Measurements from ENCODE around the gene LYST. TPM values are rescaled to one million over a fixed set of nuclear protein-coding genes. Genes with fewer than 3 reads are reported as not detected.

The LYST gene
- total and polyA plus RNA-seq, 2 donors, result 25.7 to 67.4 TPM

GRCh38 chr1:235721982-235722381 is 144.7 kb downstream of the LYST start:
- Histone ChIP-seq H3K4me1 (ENCODE audit: control insufficient read depth in 2 of 2, insufficient read depth in 2 of 2, low read length in 2 of 2) (no peaks in the 10 kb centered on the region), H3K4me3 (ENCODE audit: low read length in 2 of 2) (no peak overlapping the region), H3K27me3 (ENCODE audit: control insufficient read depth in 2 of 2, insufficient read depth in 1 of 2, low read length in 1 of 2) (no peaks in the 10 kb centered on the region), H3K9me3 (ENCODE audit: control insufficient read depth in 2 of 2, insufficient read depth in 1 of 2, low read length in 1 of 2) (no peaks in the 10 kb centered on the region), H3K27ac (ENCODE audit: low read depth in 1 of 2, low read length in 1 of 2) (no peak overlapping the region), H3K36me3 (ENCODE audit: control insufficient read depth in 2 of 2, insufficient read depth in 2 of 2, low read length in 1 of 2) (peaks cover 34 to 86% of the 10 kb centered on the region in 2 donors)
- no peak for DNase-seq (ENCODE audit: low read depth in 6 of 9, low spot score in 9 of 9)
- WGBS, result 97% methylated on average over 4 of the region's 4 CpGs

GRCh38 chr1:235720544-235720943 is 146.2 kb downstream of the LYST start:
- Histone ChIP-seq H3K36me3 (ENCODE audit: control insufficient read depth in 2 of 2, insufficient read depth in 2 of 2, low read length in 1 of 2) (peaks cover 38 to 88% of the 10 kb centered on the region in 2 donors), H3K27ac (ENCODE audit: low read depth in 1 of 2, low read length in 1 of 2) (no peak overlapping the region), H3K4me1 (ENCODE audit: control insufficient read depth in 2 of 2, insufficient read depth in 2 of 2, low read length in 2 of 2) (no peaks in the 10 kb centered on the region), H3K4me3 (ENCODE audit: low read length in 2 of 2) (no peak overlapping the region), H3K27me3 (ENCODE audit: control insufficient read depth in 2 of 2, insufficient read depth in 1 of 2, low read length in 1 of 2) (no peaks in the 10 kb centered on the region), H3K9me3 (ENCODE audit: control insufficient read depth in 2 of 2, insufficient read depth in 1 of 2, low read length in 1 of 2) (no peaks in the 10 kb centered on the region)
- WGBS, result 98% methylated on average over 4 of the region's 4 CpGs
- no peak for DNase-seq (ENCODE audit: low read depth in 6 of 9, low spot score in 9 of 9)

GRCh38 chr1:235714205-235714897 is 152.4 kb downstream of the LYST start:
- no peak for DNase-seq (ENCODE audit: low read depth in 6 of 9, low spot score in 9 of 9)
- Histone ChIP-seq H3K27ac (ENCODE audit: low read depth in 1 of 2, low read length in 1 of 2) (no peak overlapping the region), H3K36me3 (ENCODE audit: control insufficient read depth in 2 of 2, insufficient read depth in 2 of 2, low read length in 1 of 2) (peaks cover 37 to 76% of the 10 kb centered on the region in 2 donors), H3K4me1 (ENCODE audit: control insufficient read depth in 2 of 2, insufficient read depth in 2 of 2, low read length in 2 of 2) (no peaks in the 10 kb centered on the region), H3K4me3 (ENCODE audit: low read length in 2 of 2) (no peak overlapping the region), H3K9me3 (ENCODE audit: control insufficient read depth in 2 of 2, insufficient read depth in 1 of 2, low read length in 1 of 2) (no peaks in the 10 kb centered on the region), H3K27me3 (ENCODE audit: control insufficient read depth in 2 of 2, insufficient read depth in 1 of 2, low read length in 1 of 2) (no peaks in the 10 kb centered on the region)
- over 99% methylated on average over 4 of the region's 4 CpGs for WGBS

- Histone ChIP-seq H3K27me3 (ENCODE audit: control insufficient read depth in 2 of 2, insufficient read depth in 1 of 2, low read length in 1 of 2) (no peaks in the 10 kb centered on the region), H3K4me3 (ENCODE audit: low read length in 2 of 2) (no peak overlapping the region), H3K4me1 (ENCODE audit: control insufficient read depth in 2 of 2, insufficient read depth in 2 of 2, low read length in 2 of 2) (no peaks in the 10 kb centered on the region), H3K36me3 (ENCODE audit: control insufficient read depth in 2 of 2, insufficient read depth in 2 of 2, low read length in 1 of 2) (peaks cover 36 to 74% of the 10 kb centered on the region in 2 donors), H3K27ac (ENCODE audit: low read depth in 1 of 2, low read length in 1 of 2) (no peak overlapping the region), H3K9me3 (ENCODE audit: control insufficient read depth in 2 of 2, insufficient read depth in 1 of 2, low read length in 1 of 2) (no peaks in the 10 kb centered on the region)
- WGBS, result 94% methylated on average over 1 of the region's 1 CpG
- DNase-seq (ENCODE audit: low read depth in 6 of 9, low spot score in 9 of 9), result no peak
Measured at GRCh38 chr1:235712812-235713211, 153.9 kb downstream of the LYST start.

- Histone ChIP-seq H3K27me3 (ENCODE audit: control insufficient read depth in 2 of 2, insufficient read depth in 1 of 2, low read length in 1 of 2) (no peaks in the 10 kb centered on the region), H3K27ac (ENCODE audit: low read depth in 1 of 2, low read length in 1 of 2) (no peak overlapping the region), H3K4me1 (ENCODE audit: control insufficient read depth in 2 of 2, insufficient read depth in 2 of 2, low read length in 2 of 2) (no peaks in the 10 kb centered on the region), H3K4me3 (ENCODE audit: low read length in 2 of 2) (no peak overlapping the region), H3K36me3 (ENCODE audit: control insufficient read depth in 2 of 2, insufficient read depth in 2 of 2, low read length in 1 of 2) (peaks cover 30 to 72% of the 10 kb centered on the region in 2 donors), H3K9me3 (ENCODE audit: control insufficient read depth in 2 of 2, insufficient read depth in 1 of 2, low read length in 1 of 2) (no peaks in the 10 kb centered on the region)
- no peak for DNase-seq (ENCODE audit: low read depth in 6 of 9, low spot score in 9 of 9)
- 93% methylated on average over 3 of the region's 3 CpGs for WGBS
Measured at GRCh38 chr1:235710687-235711086, 156.0 kb downstream of the LYST start.

GRCh38 chr1:235709018-235709417 is 157.7 kb downstream of the LYST start:
- 98% methylated on average over 11 of the region's 11 CpGs for WGBS
- H3K9me3 ChIP-seq (ENCODE audit: control insufficient read depth in 2 of 2, insufficient read depth in 1 of 2, low read length in 1 of 2), result no peaks in the 10 kb centered on the region
- H3K27me3 ChIP-seq (ENCODE audit: control insufficient read depth in 2 of 2, insufficient read depth in 1 of 2, low read length in 1 of 2), result no peaks in the 10 kb centered on the region
- H3K4me1 ChIP-seq (ENCODE audit: control insufficient read depth in 2 of 2, insufficient read depth in 2 of 2, low read length in 2 of 2), result no peaks in the 10 kb centered on the region
- H3K36me3 ChIP-seq (ENCODE audit: control insufficient read depth in 2 of 2, insufficient read depth in 2 of 2, low read length in 1 of 2), result peaks cover 20 to 72% of the 10 kb centered on the region in 2 donors
- DNase-seq (ENCODE audit: low read depth in 6 of 9, low spot score in 9 of 9), result no peak
- no peak overlapping the region for H3K27ac ChIP-seq (ENCODE audit: low read depth in 1 of 2, low read length in 1 of 2)
- H3K4me3 ChIP-seq (ENCODE audit: low read length in 2 of 2), result no peak overlapping the region

- H3K9me3 ChIP-seq (ENCODE audit: control insufficient read depth in 2 of 2, insufficient read depth in 1 of 2, low read length in 1 of 2), result no peaks in the 10 kb centered on the region
- H3K4me1 ChIP-seq (ENCODE audit: control insufficient read depth in 2 of 2, insufficient read depth in 2 of 2, low read length in 2 of 2), result no peaks in the 10 kb centered on the region
- 97% methylated on average over 4 of the region's 4 CpGs for WGBS
- no peaks in the 10 kb centered on the region for H3K27me3 ChIP-seq (ENCODE audit: control insufficient read depth in 2 of 2, insufficient read depth in 1 of 2, low read length in 1 of 2)
- DNase-seq (ENCODE audit: low read depth in 6 of 9, low spot score in 9 of 9), result no peak
- H3K4me3 ChIP-seq (ENCODE audit: low read length in 2 of 2), result no peak overlapping the region
- no peak overlapping the region for H3K27ac ChIP-seq (ENCODE audit: low read depth in 1 of 2, low read length in 1 of 2)
- H3K36me3 ChIP-seq (ENCODE audit: control insufficient read depth in 2 of 2, insufficient read depth in 2 of 2, low read length in 1 of 2), result peaks cover 20 to 73% of the 10 kb centered on the region in 2 donors
Measured at GRCh38 chr1:235708390-235708962, 158.2 kb downstream of the LYST start.

GRCh38 chr1:235703506-235703905 is 163.2 kb downstream of the LYST start:
- WGBS, result 96% methylated on average over 2 of the region's 2 CpGs
- peaks cover 24 to 79% of the 10 kb centered on the region in 2 donors for H3K36me3 ChIP-seq (ENCODE audit: control insufficient read depth in 2 of 2, insufficient read depth in 2 of 2, low read length in 1 of 2)
- no peak overlapping the region for H3K27ac ChIP-seq (ENCODE audit: low read depth in 1 of 2, low read length in 1 of 2)

GRCh38 chr1:235702412-235702811 is 164.3 kb downstream of the LYST start:
- Histone ChIP-seq H3K4me3 (ENCODE audit: low read length in 2 of 2) (no peak overlapping the region), H3K4me1 (ENCODE audit: control insufficient read depth in 2 of 2, insufficient read depth in 2 of 2, low read length in 2 of 2) (no peaks in the 10 kb centered on the region), H3K9me3 (ENCODE audit: control insufficient read depth in 2 of 2, insufficient read depth in 1 of 2, low read length in 1 of 2) (no peaks in the 10 kb centered on the region), H3K36me3 (ENCODE audit: control insufficient read depth in 2 of 2, insufficient read depth in 2 of 2, low read length in 1 of 2) (peaks cover 20 to 82% of the 10 kb centered on the region in 2 donors), H3K27me3 (ENCODE audit: control insufficient read depth in 2 of 2, insufficient read depth in 1 of 2, low read length in 1 of 2) (no peaks in the 10 kb centered on the region), H3K27ac (ENCODE audit: low read depth in 1 of 2, low read length in 1 of 2) (no peak overlapping the region)
- DNase-seq (ENCODE audit: low read depth in 6 of 9, low spot score in 9 of 9), result no peak
- 95% methylated on average over 9 of the region's 9 CpGs for WGBS

More at GRCh38 chr1:235703506-235703905, 163.2 kb downstream of the LYST start:
- no peak for DNase-seq (ENCODE audit: low read depth in 6 of 9, low spot score in 9 of 9)
- Histone ChIP-seq H3K27me3 (ENCODE audit: control insufficient read depth in 2 of 2, insufficient read depth in 1 of 2, low read length in 1 of 2) (no peaks in the 10 kb centered on the region), H3K4me3 (ENCODE audit: low read length in 2 of 2) (no peak overlapping the region), H3K9me3 (ENCODE audit: control insufficient read depth in 2 of 2, insufficient read depth in 1 of 2, low read length in 1 of 2) (no peaks in the 10 kb centered on the region), H3K4me1 (ENCODE audit: control insufficient read depth in 2 of 2, insufficient read depth in 2 of 2, low read length in 2 of 2) (no peaks in the 10 kb centered on the region)

Data from thymus (tissue), 11 donors.